ENCODE measurements around the gene PIK3C2G. TPM values are rescaled to one million over a fixed set of nuclear protein-coding genes. Genes with fewer than 3 reads are reported as not detected.

PIK3C2G gene
- polyA plus RNA-seq, 2 of the 4 experiments (the other 2 are of a cell fraction) = 0.01 TPM; not detected in 1

GRCh38 chr12:18443768-18444437 is 182.6 kb downstream of the PIK3C2G start (continued):
- TF ChIP-seq BCL3 (IDR thresholded peaks at IDR 0.05) = no peak
- TF ChIP-seq E2F6 (IDR thresholded peaks at IDR 0.05; ENCODE audit: borderline replicate concordance, low read depth) = no peak

GRCh38 chr12:18446061-18446644 is 184.8 kb downstream of the PIK3C2G start:
- Histone ChIP-seq H3K27ac (no peak overlapping the region), H3K9me3 (no peaks in the 10 kb centered on the region), H3K4me3 (no peak overlapping the region), H3K4me1 (no peaks in the 10 kb centered on the region), H3K4me2 (no peak overlapping the region)
- DNase-seq (ENCODE audit: low read depth in 1 of 2, low spot score in 1 of 2) (no peak), ATAC-seq (no peak), FAIRE-seq (no peak)
- ChIA-PET POLR2A (no interaction called here), CTCF (no interaction called here)
- TF ChIP-seq RCOR1 (IDR thresholded peaks at IDR 0.05; ENCODE audit: low read depth, low read length) (no peak), ZSCAN20 (CRISPR knock-in tag; IDR thresholded peaks at IDR 0.05) (no peak)
- 11% methylated on average over 3 of the region's 3 CpGs for WGBS (ENCODE audit: missing lambda C conversion rate)

- no peaks in the 10 kb centered on the region for H3K4me1 ChIP-seq
- no peak for ATAC-seq
- ChIA-PET POLR2A (no interaction called here), CTCF (no interaction called here)
- DNase-seq (ENCODE audit: low read depth in 1 of 2, low spot score in 1 of 2) = no peak
- 0% methylated on average over 1 of the region's 1 CpG for WGBS (ENCODE audit: missing lambda C conversion rate)
- no peaks in the 10 kb centered on the region for H3K9me3 ChIP-seq
- H3K4me3 ChIP-seq = no peak overlapping the region
- FAIRE-seq = no peak
- TF ChIP-seq HMGXB4 (CRISPR knock-in tag; IDR thresholded peaks at IDR 0.05; ENCODE audit: borderline replicate concordance) (no peak), CHD4 (IDR thresholded peaks at IDR 0.05; ENCODE audit: borderline replicate concordance) (no peak), NR3C1 (IDR thresholded peaks at IDR 0.05) (no peak), POLR2A (IDR thresholded peaks at IDR 0.05; ENCODE audit: low read length) (no peak), HOXB5 (CRISPR knock-in tag; IDR thresholded peaks at IDR 0.05) (no peak), FOSB (CRISPR knock-in tag; IDR thresholded peaks at IDR 0.05) (no peak), EHF (CRISPR knock-in tag; IDR thresholded peaks at IDR 0.05) (no peak), CEBPB (IDR thresholded peaks at IDR 0.05) (no peak), CBX2 (IDR thresholded peaks at IDR 0.05; ENCODE audit: borderline replicate concordance, low read depth) (no peak), USF2 (IDR thresholded peaks at IDR 0.05) (no peak), RCOR1 (IDR thresholded peaks at IDR 0.05; ENCODE audit: low read depth, low read length) (no peak), ZNF302 (CRISPR knock-in tag; IDR thresholded peaks at IDR 0.05) (no peak), BHLHE40 (IDR thresholded peaks at IDR 0.05; ENCODE audit: low read depth, low read length) (no peak), ZFP36 (IDR thresholded peaks at IDR 0.05; ENCODE audit: borderline replicate concordance, partially characterized antibody) (no peak), HOXB13 (CRISPR knock-in tag; IDR thresholded peaks at IDR 0.05; ENCODE audit: low read depth) (no peak)
- H3K27ac ChIP-seq = no peak overlapping the region
- no peak overlapping the region for H3K4me2 ChIP-seq
Measured at GRCh38 chr12:18454330-18454729, 193.0 kb downstream of the PIK3C2G start.
